Measurements from ENCODE around the gene TRAF3.

TRAF3 gene

GRCh38 chr14:102930753-102931579 is 153.7 kb downstream of the TRAF3 start:
- Histone ChIP-seq H3K9me3 (no peaks in the 10 kb centered on the region), H3K4me1 (no peaks in the 10 kb centered on the region; the same call in 1 of the 2 replicates), H3K4me3 (ENCODE audit: low read depth, low read length) (no peak overlapping the region), H3K27me3 (peaks cover 24% of the 10 kb centered on the region), H3K36me3 (peaks cover 4% of the 10 kb centered on the region; the same call in 1 of the 2 replicates)
- DNase-seq = no peak
- TF ChIP-seq CTCF (IDR thresholded peaks at IDR 0.05; ENCODE audit: low read depth, low read length) = no peak

- Histone ChIP-seq H3K4me3 (ENCODE audit: low read depth, low read length) (no peak overlapping the region), H3K36me3 (peaks cover 4% of the 10 kb centered on the region; the same call in 1 of the 2 replicates), H3K4me1 (no peaks in the 10 kb centered on the region; the same call in 1 of the 2 replicates), H3K9me3 (no peaks in the 10 kb centered on the region), H3K27me3 (peaks cover 24% of the 10 kb centered on the region)
- no peak for DNase-seq
- no peak for TF ChIP-seq CTCF (IDR thresholded peaks at IDR 0.05; ENCODE audit: low read depth, low read length)
Measured at GRCh38 chr14:102931580-102932285, 154.5 kb downstream of the TRAF3 start.

- Histone ChIP-seq H3K36me3 (peaks cover 6% of the 10 kb centered on the region; the same call in 1 of the 2 replicates), H3K27me3 (peaks cover 24% of the 10 kb centered on the region), H3K9me3 (no peaks in the 10 kb centered on the region), H3K4me3 (ENCODE audit: low read depth, low read length) (no peak overlapping the region), H3K4me1 (no peaks in the 10 kb centered on the region; the same call in 1 of the 2 replicates)
- DNase-seq = no peak
- no peak for TF ChIP-seq CTCF (IDR thresholded peaks at IDR 0.05; ENCODE audit: low read depth, low read length)
Measured at GRCh38 chr14:102932484-102933248, 155.4 kb downstream of the TRAF3 start.

- no peak for TF ChIP-seq CTCF (IDR thresholded peaks at IDR 0.05; ENCODE audit: low read depth, low read length)
- Histone ChIP-seq H3K4me3 (ENCODE audit: low read depth, low read length) (no peak overlapping the region), H3K4me1 (no peaks in the 10 kb centered on the region; the same call in 1 of the 2 replicates), H3K36me3 (peaks cover 13% of the 10 kb centered on the region; the same call in 1 of the 2 replicates), H3K27me3 (peaks cover 20% of the 10 kb centered on the region), H3K9me3 (no peaks in the 10 kb centered on the region)
- no peak for DNase-seq
Measured at GRCh38 chr14:102933618-102934231, 156.5 kb downstream of the TRAF3 start.

GRCh38 chr14:102935756-102936155 is 158.5 kb downstream of the TRAF3 start:
- no peaks in the 10 kb centered on the region for H3K27me3 ChIP-seq
- H3K4me1 ChIP-seq = peaks cover under 1% of the 10 kb centered on the region
- no peak for DNase-seq
- no peak for TF ChIP-seq CTCF (IDR thresholded peaks at IDR 0.05; ENCODE audit: low read depth, low read length)
- H3K9me3 ChIP-seq = no peaks in the 10 kb centered on the region
- H3K36me3 ChIP-seq = peaks cover 29% of the 10 kb centered on the region
- H3K4me3 ChIP-seq (ENCODE audit: low read depth, low read length) = no peak overlapping the region

All from BE2C (cell line).